HG02623 (cell line): ENCODE data around the gene PRSS12.
A peak's percentile ranks its signal among the peaks of the same experiment; 100 is the strongest.
"Not testable (repeated sequence)": the region's sequence is repeated elsewhere in the genome, so short reads cannot be mapped to it uniquely, and the experiment has no call there.

Source experiments
- ATAC-seq: cut with Tn5 transposase; IDR thresholded peaks from one replicate; pipeline ENCODE4 v1.9.1; 2021; ENCODE audit warnings: moderate library complexity; ENCODE audit not compliant: unreplicated experiment

The PRSS12 gene

GRCh38 chr4:118325431-118325830 is 27.4 kb downstream of the PRSS12 start:
- no peak for ATAC-seq

DNA sequence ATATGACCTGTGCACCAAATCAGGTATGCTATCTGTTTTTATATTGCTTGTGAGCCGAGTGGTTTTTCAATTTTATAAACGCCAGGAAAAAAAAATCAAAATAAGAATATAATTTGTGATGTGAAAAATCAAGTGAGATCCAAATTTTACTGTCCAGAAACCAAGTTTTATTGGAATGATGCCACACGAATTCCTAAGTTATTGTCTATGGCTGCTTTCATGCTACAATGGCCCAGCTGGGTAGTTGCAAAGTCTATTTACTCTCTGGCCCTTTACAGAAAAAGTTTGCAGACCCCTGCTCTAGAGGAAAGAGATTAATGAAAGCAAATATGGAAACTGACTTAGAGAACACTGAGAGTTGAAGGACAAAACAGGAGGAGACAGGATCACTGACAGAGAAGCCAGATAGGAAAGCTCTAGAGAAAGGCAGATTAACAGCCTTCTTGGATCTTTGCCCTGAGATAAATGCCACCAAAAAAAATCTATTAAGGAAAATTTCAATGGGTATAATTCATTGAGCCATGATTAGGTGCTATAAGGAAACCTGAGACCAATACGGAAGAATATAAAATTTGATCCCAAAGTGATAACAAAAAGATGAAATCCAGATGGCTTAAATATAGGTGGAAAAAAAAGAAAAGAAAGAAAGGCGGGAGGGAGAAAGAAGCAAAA is 29.8 kb downstream of the PRSS12 start:
- no peak for ATAC-seq

GRCh38 chr4:118318931-118319330 is 33.9 kb downstream of the PRSS12 start:
- ATAC-seq: no peak

- ATAC-seq: no peak
Observed at GRCh38 chr4:118317691-118318090, 35.1 kb downstream of the PRSS12 start.

- no peak for ATAC-seq
Observed at GRCh38 chr4:118314221-118314620, 38.6 kb downstream of the PRSS12 start.

- no peak for ATAC-seq
Observed at GRCh38 chr4:118313098-118313497, 39.7 kb downstream of the PRSS12 start.

DNA sequence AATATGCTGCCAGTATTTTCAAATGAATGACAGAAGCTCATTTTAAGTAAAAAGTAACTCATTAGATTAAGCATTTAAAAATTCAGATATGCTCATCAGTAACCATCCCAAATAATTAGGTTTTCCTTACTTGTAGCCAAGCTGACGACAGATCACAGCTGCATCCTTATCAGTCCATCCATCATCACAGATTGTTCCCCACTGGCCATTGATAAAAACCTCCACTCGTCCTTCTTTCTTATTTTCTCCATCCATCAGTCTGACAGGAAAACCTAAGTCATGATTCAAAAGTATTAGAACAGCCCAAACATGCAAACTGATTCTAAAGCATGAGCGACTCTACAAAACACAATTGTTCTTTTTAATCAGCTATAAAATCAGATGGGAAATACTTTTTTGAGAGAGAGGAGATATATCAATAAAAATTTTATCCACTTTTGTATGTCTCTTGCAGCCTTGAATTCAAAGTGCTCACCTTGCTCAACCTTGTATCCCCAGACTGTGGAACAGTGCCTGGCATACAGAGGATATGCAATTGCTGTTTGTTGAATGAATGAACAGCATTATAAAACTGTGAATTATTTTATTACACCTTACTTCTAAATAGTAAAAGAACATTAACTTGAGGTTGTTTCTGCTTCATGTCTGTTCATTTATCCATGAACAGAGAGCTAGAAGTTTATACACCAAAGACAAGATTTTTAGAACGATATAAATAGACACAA is 44.3 kb downstream of the PRSS12 start:
- ATAC-seq: no peak

DNA sequence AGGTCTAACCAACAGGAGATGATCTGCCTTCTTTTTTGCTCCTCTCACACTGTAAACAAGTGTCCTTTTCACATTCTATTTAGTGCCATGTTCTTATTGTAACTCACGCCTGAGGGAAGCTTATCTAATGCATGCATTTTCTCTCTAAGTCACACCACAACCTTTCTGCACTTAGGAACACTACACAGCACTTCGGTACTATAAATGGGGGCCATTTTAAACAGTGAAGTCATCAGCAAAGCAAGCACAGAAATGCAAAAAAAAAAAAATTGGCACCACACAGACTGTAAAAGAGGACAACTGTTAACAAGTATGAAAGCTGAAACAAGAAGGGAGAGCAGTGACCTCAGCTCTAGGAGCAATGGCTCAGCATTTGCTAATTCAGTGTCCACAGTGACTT is 45.2 kb downstream of the PRSS12 start:
- ATAC-seq: no peak

- not testable (repeated sequence) for ATAC-seq
Observed at GRCh38 chr4:118299619-118300018, 53.2 kb downstream of the PRSS12 start.

GRCh38 chr4:118296729-118297128 is 56.1 kb downstream of the PRSS12 start:
- ATAC-seq: no peak

DNA sequence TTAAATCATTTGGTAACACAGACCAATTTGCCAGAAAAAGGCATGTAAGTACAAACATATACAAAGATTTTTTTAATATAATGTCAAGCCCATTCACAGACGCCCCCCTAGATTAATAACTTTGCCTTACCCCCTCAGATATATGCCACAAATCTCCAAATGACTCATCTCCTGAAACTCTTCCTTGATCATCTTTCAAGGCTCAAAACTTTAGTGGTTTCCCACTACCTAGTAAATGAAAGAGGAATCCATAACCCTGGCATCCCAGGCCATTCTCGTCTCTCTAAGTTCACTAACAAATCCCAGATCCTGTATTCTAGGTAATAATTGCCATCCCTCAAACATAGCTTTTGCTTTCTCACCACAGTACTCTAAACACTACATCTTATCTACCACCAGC is 61.9 kb downstream of the PRSS12 start:
- ATAC-seq: no peak

DNA sequence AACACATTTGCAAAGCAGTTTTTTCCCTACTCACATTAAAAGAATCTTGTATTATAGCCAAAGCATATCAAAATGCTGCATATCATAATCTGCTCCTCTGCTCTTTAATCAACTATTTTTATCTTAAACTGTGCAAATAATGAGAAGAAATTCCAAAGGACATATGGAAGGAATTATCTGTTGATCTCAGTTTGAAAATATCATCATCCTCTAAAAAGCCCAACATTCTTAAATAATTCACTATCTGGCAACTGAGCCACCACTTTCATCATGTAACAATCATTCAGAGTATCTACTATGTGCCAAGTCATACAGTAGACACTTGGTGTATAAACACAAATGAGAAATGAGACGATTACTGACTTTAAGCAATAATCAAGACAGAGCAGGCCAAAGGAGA is 63.0 kb downstream of the PRSS12 start:
- ATAC-seq: no peak

- ATAC-seq: no peak
Observed at GRCh38 chr4:118287711-118288451, 64.9 kb downstream of the PRSS12 start.

GRCh38 chr4:118286685-118287084 is 66.1 kb downstream of the PRSS12 start:
- no peak for ATAC-seq

GRCh38 chr4:118285931-118286330 is 66.9 kb downstream of the PRSS12 start:
- no peak for ATAC-seq

- ATAC-seq: peak; percentile 47
Observed at GRCh38 chr4:118284169-118284568, 68.6 kb downstream of the PRSS12 start.

DNA sequence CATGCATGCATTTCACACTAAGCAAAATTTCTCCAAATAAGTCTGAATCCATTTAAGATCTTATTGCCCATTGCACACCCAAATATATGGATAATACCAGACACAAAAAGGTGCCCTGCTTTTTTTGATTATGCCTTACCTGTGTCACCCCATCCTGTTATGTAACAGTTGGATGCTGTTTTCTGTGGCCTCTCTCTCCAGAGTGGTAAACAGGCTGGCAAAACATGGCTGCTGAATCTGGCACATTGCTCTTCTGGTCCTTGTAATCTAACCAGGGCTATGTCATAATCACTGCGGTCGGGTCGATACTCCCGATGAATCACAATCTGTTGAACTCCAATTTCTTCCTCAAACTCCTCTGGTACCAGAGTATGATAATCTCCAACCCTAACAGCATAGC is 70.1 kb downstream of the PRSS12 start:
- no peak for ATAC-seq

GRCh38 chr4:118281611-118282442 is 71.0 kb downstream of the PRSS12 start:
- ATAC-seq: no peak

GRCh38 chr4:118280501-118281218 is 72.1 kb downstream of the PRSS12 start:
- ATAC-seq: peak; percentile 22

DNA sequence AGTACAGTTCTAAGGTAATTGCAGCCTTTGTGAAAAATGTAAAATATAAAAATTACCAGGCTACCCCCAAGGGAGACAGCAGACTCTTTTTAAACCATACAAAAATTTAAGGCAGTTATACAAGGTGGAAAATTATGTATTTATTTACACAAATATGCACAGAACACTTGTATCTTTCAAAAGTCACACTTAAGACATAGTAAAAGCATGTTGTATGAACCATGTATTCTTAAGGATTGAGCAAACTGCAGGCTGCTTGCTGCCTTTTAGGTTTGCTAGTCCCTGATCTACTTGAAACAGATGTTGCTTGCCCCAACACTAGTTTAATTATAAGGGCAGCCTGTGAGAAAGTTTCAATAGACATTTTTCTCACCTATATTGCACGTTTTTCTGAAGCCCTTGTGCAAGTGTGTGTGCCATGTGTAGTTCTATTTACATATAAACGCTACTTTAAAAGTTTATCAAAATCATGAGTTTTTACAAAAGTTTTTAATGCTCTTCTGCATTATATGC is 72.8 kb downstream of the PRSS12 start:
- ATAC-seq: no peak
